Measurements from ENCODE around the gene TNIP2.

The TNIP2 gene

DNA sequence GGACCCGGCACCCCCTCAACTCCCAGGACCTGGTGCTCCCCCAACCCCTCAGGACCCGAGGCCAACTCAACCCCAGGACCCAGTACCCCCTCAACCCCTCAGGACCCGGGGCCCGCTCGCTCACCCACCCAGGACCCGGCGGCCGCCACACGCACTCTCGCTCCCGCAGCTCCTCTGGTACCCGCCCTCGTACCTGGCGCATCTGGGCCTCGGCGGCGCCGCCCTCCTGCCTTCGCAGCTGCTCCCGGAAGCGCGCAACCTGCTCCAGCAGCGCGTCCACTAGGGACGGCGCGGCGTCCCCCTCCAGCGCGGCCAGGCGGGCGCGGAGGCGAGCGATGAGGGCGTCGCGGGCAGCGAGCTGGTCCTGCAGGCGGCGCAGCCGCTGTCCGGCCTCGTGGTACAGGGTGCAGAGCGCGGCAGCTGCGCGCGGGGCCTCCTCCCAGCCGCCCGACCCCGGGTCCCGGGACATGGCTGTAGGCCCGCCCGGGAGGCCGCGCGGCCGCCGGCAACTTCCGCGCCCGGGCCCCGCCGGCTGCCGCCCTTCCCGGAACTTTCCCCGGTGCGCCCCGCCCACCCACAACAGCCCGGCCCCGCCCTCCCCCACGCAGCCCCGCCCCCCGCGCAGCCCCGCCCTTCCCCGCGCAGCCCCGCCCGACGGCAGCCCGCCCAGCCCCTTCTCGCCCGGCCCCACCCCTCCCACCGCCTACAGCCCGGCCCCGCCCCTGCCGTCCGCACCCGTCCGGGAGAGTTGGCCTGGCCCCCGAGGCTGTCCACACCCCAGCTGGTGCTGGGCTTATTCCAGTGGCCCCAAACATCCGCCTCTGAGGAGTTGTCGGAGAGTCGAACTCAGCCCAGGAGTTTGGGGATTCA is at the start of gene TNIP2:
TNIP2 (minus strand) TSS at position 516 of the 870 bp plus-strand sequence; CDS start at position 469, 47 bp downstream.
- peaks cover 8% of the 10 kb centered on the region; the same call in 1 of the 2 replicates for H3K4me1 ChIP-seq (ENCODE audit: low read length)
- H3K79me2 ChIP-seq (ENCODE audit: low read length) = peaks cover 43% of the 10 kb centered on the region
- no peaks in the 10 kb centered on the region for H3K36me3 ChIP-seq (replicated peaks; ENCODE audit: insufficient read depth, low read length)
- H3K9me3 ChIP-seq (replicated peaks; ENCODE audit: insufficient read depth, low read length) = no peaks in the 10 kb centered on the region
- H2AFZ ChIP-seq (ENCODE audit: low read length) = peak within 1 kb of the TSS; percentile 84
- H3K9ac ChIP-seq (ENCODE audit: low read length) = peak within 1 kb of the TSS; percentile 78
- peak; percentile 79 for DNase-seq
- H3K9me2 ChIP-seq (replicated peaks; ENCODE audit: insufficient read depth, low read length) = no peaks in the 10 kb centered on the region
- H4K20me1 ChIP-seq (ENCODE audit: insufficient read depth, low read length) = no peaks in the 10 kb centered on the region
- TF ChIP-seq EZH2 (optimal IDR thresholded peaks at IDR 0.05; ENCODE audit: low read depth, low read length) (no peak), EZH2phosphoT487 (IDR thresholded peaks at IDR 0.05; ENCODE audit: low read length) (no peak)
- H3K4me3 ChIP-seq (ENCODE audit: low read length) = peak within 1 kb of the TSS; percentile 91
- no peaks in the 10 kb centered on the region for H3F3A ChIP-seq (ENCODE audit: insufficient read depth, low read length)
- H3K27me3 ChIP-seq (replicated peaks; ENCODE audit: insufficient read depth, low read length) = no peaks in the 10 kb centered on the region
- peak within 1 kb of the TSS; percentile 86 for H3K4me2 ChIP-seq (ENCODE audit: low read depth, low read length)
- H3K27ac ChIP-seq (ENCODE audit: low read length) = peak within 1 kb of the TSS; percentile 63; the same call in 1 of the 2 replicates

DNA sequence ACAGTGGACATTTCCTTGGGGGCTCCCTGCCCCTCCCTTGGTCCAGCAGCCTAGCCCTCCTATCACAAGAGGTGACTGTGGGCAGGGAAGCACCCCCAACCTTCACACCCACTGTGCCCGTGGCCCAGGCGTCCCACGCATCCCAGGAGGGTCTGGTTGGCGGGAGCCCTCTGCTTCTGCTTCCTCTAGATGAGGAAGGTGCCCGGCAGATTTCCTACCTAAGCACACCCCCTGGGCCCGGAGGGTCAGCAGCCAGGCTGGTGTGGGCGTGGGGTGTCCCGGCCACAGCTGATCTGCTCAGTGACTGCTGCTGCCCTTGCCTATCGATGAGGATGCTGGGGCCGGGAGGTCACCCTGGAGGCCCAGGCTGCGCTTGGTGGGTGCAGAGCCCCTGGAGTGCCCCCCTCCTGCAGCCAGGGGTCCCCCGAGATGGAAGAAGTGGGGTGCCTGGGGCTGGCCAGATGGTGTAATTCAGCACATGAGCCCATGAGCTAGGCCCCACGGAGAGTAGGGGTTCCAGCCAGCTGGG is 48.9 kb upstream of the TNIP2 start:
- H3K4me1 ChIP-seq (ENCODE audit: low read length) = no peaks in the 10 kb centered on the region
- DNase-seq = no peak
- no peak overlapping the region for H3K9ac ChIP-seq (ENCODE audit: low read length)
- H3K9me3 ChIP-seq (replicated peaks; ENCODE audit: insufficient read depth, low read length) = no peaks in the 10 kb centered on the region
- no peaks in the 10 kb centered on the region for H3K79me2 ChIP-seq (ENCODE audit: low read length)
- no peaks in the 10 kb centered on the region for H3F3A ChIP-seq (ENCODE audit: insufficient read depth, low read length)
- H4K20me1 ChIP-seq (ENCODE audit: insufficient read depth, low read length) = no peaks in the 10 kb centered on the region
- no peak overlapping the region for H3K4me3 ChIP-seq (ENCODE audit: low read length)
- TF ChIP-seq CTCF (IDR thresholded peaks at IDR 0.05; ENCODE audit: low read length) = no peak
- no peaks in the 10 kb centered on the region for H3K36me3 ChIP-seq (replicated peaks; ENCODE audit: insufficient read depth, low read length)
- no peak overlapping the region for H3K4me2 ChIP-seq (ENCODE audit: low read depth, low read length)
- no peaks in the 10 kb centered on the region for H3K9me2 ChIP-seq (replicated peaks; ENCODE audit: insufficient read depth, low read length)
- no peak overlapping the region for H2AFZ ChIP-seq (ENCODE audit: low read length)
- no peaks in the 10 kb centered on the region for H3K27me3 ChIP-seq (replicated peaks; ENCODE audit: insufficient read depth, low read length)
- H3K27ac ChIP-seq (ENCODE audit: low read length) = no peak overlapping the region

DNA sequence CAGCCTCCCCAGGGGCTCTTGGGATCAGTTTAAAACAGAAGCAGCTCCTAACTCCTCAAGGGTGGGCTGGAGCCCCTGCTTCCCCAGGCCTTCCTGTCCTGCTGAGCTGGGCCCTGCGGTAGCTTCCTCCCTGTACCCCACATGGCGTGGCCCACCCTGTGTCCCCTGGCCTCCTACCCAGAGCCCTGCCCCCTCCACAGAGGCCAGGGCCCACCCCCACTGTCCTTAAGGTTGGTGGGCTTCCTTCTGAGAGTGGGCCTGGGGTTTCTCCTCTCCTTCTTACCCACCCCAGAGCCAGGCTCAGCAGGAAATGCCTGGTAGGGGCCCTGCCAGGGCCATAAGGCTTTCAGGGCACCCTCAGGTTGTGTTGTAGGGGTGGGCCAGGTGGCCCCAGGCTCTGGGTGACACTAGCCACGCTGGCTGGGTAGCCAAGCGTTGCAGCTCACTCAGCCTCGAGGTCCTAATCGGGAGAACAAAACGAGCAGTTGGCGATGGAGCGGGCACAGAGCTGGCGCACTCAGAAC is 48.4 kb upstream of the TNIP2 start:
- no peak overlapping the region for H3K27ac ChIP-seq (ENCODE audit: low read length)
- no peak overlapping the region for H2AFZ ChIP-seq (ENCODE audit: low read length)
- H3K4me1 ChIP-seq (ENCODE audit: low read length) = no peaks in the 10 kb centered on the region
- no peaks in the 10 kb centered on the region for H3K36me3 ChIP-seq (replicated peaks; ENCODE audit: insufficient read depth, low read length)
- TF ChIP-seq CTCF (IDR thresholded peaks at IDR 0.05; ENCODE audit: low read length) (no peak), EZH2phosphoT487 (IDR thresholded peaks at IDR 0.05; ENCODE audit: low read length) (no peak), EZH2 (optimal IDR thresholded peaks at IDR 0.05; ENCODE audit: low read depth, low read length) (no peak)
- no peaks in the 10 kb centered on the region for H3K79me2 ChIP-seq (ENCODE audit: low read length)
- no peak overlapping the region for H3K4me3 ChIP-seq (ENCODE audit: low read length)
- H3K4me2 ChIP-seq (ENCODE audit: low read depth, low read length) = no peak overlapping the region
- no peak overlapping the region for H3K9ac ChIP-seq (ENCODE audit: low read length)
- H3K9me2 ChIP-seq (replicated peaks; ENCODE audit: insufficient read depth, low read length) = no peaks in the 10 kb centered on the region
- no peaks in the 10 kb centered on the region for H3K27me3 ChIP-seq (replicated peaks; ENCODE audit: insufficient read depth, low read length)
- H4K20me1 ChIP-seq (ENCODE audit: insufficient read depth, low read length) = no peaks in the 10 kb centered on the region
- no peaks in the 10 kb centered on the region for H3F3A ChIP-seq (ENCODE audit: insufficient read depth, low read length)
- no peaks in the 10 kb centered on the region for H3K9me3 ChIP-seq (replicated peaks; ENCODE audit: insufficient read depth, low read length)
- DNase-seq = no peak

Data from MM.1S (cell line).